SK-N-SH treated with all-trans-retinoic acid at 6 μM for 48 hours (cell line): ENCODE results near the gene ATP1B4.
"Not testable (repeated sequence)": the region's sequence is repeated elsewhere in the genome, so short reads cannot be mapped to it uniquely, and the experiment has no call there.

Source experiments
- ATAC-seq: fragments of 200-7000 bp; cut with Tn5 transposase; 3 replicates; pipeline ENCODE4 v1.9.1; 2020; ENCODE audit warnings: mild to moderate bottlenecking, moderate library complexity
- ARNTL ChIP-seq: fragments of 450-650 bp; formaldehyde crosslinking; IDR thresholded peaks from 2 replicates; pipeline ENCODE4 v1.5.0; 2020; ENCODE audit warnings: low read depth, mild to moderate bottlenecking, moderate library complexity, borderline replicate concordance
- CSDC2 ChIP-seq: fragments of 250-450 bp; sonication (Bioruptor Pico); IDR thresholded peaks from 2 replicates; pipeline ENCODE4 v1.5.0; 2020; ENCODE audit warnings: mild to moderate bottlenecking, moderate library complexity
- ESRRG ChIP-seq: fragments of 250-450 bp; sonication (Bioruptor Pico); IDR thresholded peaks from 2 replicates; pipeline ENCODE4 v1.6.1; 2021; ENCODE audit warnings: mild to moderate bottlenecking
- GLIS3 ChIP-seq: fragments of 250-450 bp; sonication (Bioruptor Pico); IDR thresholded peaks from 2 replicates; pipeline ENCODE4 v1.5.0; 2020; ENCODE audit warnings: mild to moderate bottlenecking, moderate library complexity
- ISL1 ChIP-seq: fragments of 250-450 bp; sonication (Bioruptor Pico); IDR thresholded peaks from 2 replicates; pipeline ENCODE4 v2.1.2; 2022; ENCODE audit warnings: mild to moderate bottlenecking, moderate library complexity
- PPARA ChIP-seq: fragments of 250-450 bp; sonication (Bioruptor Pico); IDR thresholded peaks from 2 replicates; pipeline ENCODE4 v1.5.0; 2020; ENCODE audit warnings: mild to moderate bottlenecking, borderline replicate concordance
- RARB ChIP-seq: fragments of 250-450 bp; sonication (Bioruptor Pico); IDR thresholded peaks from 2 replicates; pipeline ENCODE4 v1.8.0; 2021; ENCODE audit warnings: mild to moderate bottlenecking, moderate library complexity
- SNAI2 ChIP-seq: fragments of 250-450 bp; sonication (Bioruptor Pico); IDR thresholded peaks from 2 replicates; pipeline ENCODE4 v1.5.0; 2020; ENCODE audit warnings: mild to moderate bottlenecking, moderate library complexity
- TCF4 ChIP-seq: fragments of 250-450 bp; sonication (Bioruptor Pico); IDR thresholded peaks from 2 replicates; pipeline ENCODE4 v1.8.0; 2021; ENCODE audit warnings: mild to moderate bottlenecking, moderate library complexity, borderline replicate concordance
- TOX ChIP-seq: fragments of 250-450 bp; sonication (Bioruptor Pico); IDR thresholded peaks from 2 replicates; pipeline ENCODE4 v1.8.0; 2021; ENCODE audit warnings: mild to moderate bottlenecking, moderate library complexity, borderline replicate concordance
- ZC3H10 ChIP-seq: fragments of 250-450 bp; sonication (Bioruptor Pico); IDR thresholded peaks from 2 replicates; pipeline ENCODE4 v1.5.1; 2021; ENCODE audit warnings: mild to moderate bottlenecking, moderate library complexity
- ZFP3 ChIP-seq: fragments of 250-450 bp; sonication (Bioruptor Pico); IDR thresholded peaks from 2 replicates; pipeline ENCODE4 v1.5.0; 2020; ENCODE audit warnings: mild to moderate bottlenecking, moderate library complexity
- ZFP30 ChIP-seq: fragments of 450-650 bp; formaldehyde crosslinking; IDR thresholded peaks from 2 replicates; pipeline ENCODE4 v1.5.0; 2022; ENCODE audit warnings: mild to moderate bottlenecking, moderate library complexity
- ZNF565 ChIP-seq: fragments of 450-650 bp; formaldehyde crosslinking; conservative IDR thresholded peaks from 2 replicates; pipeline ENCODE4 v1.5.0; 2020; ENCODE audit warnings: low read depth, mild to moderate bottlenecking, moderate library complexity
- ZNF70 ChIP-seq: fragments of 450-650 bp; formaldehyde crosslinking; IDR thresholded peaks from 2 replicates; pipeline ENCODE4 v1.5.0; 2020; ENCODE audit warnings: mild to moderate bottlenecking, moderate library complexity
- ZNF8 ChIP-seq: fragments of 450-650 bp; formaldehyde crosslinking; IDR thresholded peaks from 2 replicates; pipeline ENCODE4 v1.5.0; 2020; ENCODE audit warnings: mild to moderate bottlenecking, moderate library complexity
- TF ChIP-seq, protein P1 (sequence below): fragments of 250-450 bp; sonication (Bioruptor Pico); IDR thresholded peaks from 2 replicates; pipeline ENCODE4 v1.5.1; 2020; ENCODE audit warnings: low read depth, mild to moderate bottlenecking, moderate library complexity
- TF ChIP-seq, protein P2 (sequence below): fragments of 250-450 bp; sonication (Bioruptor Pico); IDR thresholded peaks from 2 replicates; pipeline ENCODE4 v1.8.0; 2021; ENCODE audit warnings: low read depth, mild to moderate bottlenecking, moderate library complexity, borderline replicate concordance
- TF ChIP-seq, protein P3 (sequence below): fragments of 250-450 bp; sonication (Bioruptor Pico); IDR thresholded peaks from 2 replicates; pipeline ENCODE4 v1.8.0; 2020; ENCODE audit warnings: mild to moderate bottlenecking, moderate library complexity, borderline replicate concordance
- TF ChIP-seq, protein P4 (sequence below): fragments of 250-450 bp; sonication (Bioruptor Pico); IDR thresholded peaks from 2 replicates; pipeline ENCODE4 v1.5.1; 2021; ENCODE audit warnings: mild to moderate bottlenecking, moderate library complexity

The ATP1B4 gene

DNA sequence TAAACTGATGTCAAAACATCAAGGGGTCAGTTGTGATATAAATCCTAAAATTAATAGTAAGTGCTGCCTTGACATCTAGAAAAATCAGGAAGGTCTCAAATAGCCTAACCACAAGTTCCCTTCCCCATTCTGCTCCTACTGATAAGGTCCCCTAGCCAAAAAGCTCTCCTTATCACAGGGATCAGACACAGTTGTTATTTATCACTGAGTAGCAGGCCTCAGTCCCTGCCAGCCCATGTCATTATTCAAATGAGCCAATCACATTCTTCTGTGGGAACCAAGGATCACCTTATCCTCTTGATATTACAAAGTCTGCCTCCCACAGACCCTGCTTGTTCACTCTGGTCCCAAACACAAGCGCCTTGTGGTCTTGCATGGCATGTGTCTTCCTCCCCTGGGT, 27.3 kb upstream of the ATP1B4 start:
- no peak for TF ChIP-seq ZFP30 (CRISPR knock-in tag)
- TF ChIP-seq, protein P1, sequence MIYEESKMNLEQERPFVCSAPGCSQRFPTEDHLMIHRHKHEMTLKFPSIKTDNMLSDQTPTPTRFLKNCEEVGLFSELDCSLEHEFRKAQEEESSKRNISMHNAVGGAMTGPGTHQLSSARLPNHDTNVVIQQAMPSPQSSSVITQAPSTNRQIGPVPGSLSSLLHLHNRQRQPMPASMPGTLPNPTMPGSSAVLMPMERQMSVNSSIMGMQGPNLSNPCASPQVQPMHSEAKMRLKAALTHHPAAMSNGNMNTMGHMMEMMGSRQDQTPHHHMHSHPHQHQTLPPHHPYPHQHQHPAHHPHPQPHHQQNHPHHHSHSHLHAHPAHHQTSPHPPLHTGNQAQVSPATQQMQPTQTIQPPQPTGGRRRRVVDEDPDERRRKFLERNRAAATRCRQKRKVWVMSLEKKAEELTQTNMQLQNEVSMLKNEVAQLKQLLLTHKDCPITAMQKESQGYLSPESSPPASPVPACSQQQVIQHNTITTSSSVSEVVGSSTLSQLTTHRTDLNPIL (CRISPR knock-in tag) = no peak
- no peak for TF ChIP-seq ESRRG (CRISPR knock-in tag)
- TF ChIP-seq, protein P2, sequence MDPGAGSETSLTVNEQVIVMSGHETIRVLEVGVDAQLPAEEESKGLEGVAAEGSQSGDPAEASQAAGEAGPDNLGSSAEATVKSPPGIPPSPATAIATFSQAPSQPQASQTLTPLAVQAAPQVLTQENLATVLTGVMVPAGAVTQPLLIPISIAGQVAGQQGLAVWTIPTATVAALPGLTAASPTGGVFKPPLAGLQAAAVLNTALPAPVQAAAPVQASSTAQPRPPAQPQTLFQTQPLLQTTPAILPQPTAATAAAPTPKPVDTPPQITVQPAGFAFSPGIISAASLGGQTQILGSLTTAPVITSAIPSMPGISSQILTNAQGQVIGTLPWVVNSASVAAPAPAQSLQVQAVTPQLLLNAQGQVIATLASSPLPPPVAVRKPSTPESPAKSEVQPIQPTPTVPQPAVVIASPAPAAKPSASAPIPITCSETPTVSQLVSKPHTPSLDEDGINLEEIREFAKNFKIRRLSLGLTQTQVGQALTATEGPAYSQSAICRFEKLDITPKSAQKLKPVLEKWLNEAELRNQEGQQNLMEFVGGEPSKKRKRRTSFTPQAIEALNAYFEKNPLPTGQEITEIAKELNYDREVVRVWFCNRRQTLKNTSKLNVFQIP (CRISPR knock-in tag) = no peak
- TF ChIP-seq ARNTL = no peak
- no peak for TF ChIP-seq TOX (CRISPR knock-in tag)
- TF ChIP-seq, protein P3, sequence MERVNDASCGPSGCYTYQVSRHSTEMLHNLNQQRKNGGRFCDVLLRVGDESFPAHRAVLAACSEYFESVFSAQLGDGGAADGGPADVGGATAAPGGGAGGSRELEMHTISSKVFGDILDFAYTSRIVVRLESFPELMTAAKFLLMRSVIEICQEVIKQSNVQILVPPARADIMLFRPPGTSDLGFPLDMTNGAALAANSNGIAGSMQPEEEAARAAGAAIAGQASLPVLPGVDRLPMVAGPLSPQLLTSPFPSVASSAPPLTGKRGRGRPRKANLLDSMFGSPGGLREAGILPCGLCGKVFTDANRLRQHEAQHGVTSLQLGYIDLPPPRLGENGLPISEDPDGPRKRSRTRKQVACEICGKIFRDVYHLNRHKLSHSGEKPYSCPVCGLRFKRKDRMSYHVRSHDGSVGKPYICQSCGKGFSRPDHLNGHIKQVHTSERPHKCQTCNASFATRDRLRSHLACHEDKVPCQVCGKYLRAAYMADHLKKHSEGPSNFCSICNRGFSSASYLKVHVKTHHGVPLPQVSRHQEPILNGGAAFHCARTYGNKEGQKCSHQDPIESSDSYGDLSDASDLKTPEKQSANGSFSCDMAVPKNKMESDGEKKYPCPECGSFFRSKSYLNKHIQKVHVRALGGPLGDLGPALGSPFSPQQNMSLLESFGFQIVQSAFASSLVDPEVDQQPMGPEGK (CRISPR knock-in tag) = no peak
- no peak for TF ChIP-seq SNAI2 (CRISPR knock-in tag)
- TF ChIP-seq ZC3H10 (CRISPR knock-in tag) = no peak
- ATAC-seq = no peak

DNA sequence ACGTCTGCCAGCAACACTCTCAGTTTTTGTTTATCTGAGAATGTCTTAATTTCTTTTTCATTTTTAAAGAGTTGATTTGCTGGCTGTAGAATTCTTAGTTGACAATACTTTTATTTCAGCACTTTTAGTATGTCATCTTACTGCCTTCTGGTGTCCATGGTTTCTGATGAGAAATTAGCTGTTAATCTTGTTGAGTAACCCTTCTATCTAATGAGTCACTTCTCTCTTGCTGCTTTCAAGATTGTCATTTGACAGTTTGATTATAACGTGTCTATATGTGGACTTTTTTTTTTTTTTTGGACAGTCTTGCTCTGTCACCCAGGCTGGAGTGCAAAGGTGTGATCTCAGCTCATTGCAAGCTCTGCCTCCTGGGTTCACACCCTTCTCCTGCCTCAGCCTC, 26.6 kb upstream of the ATP1B4 start:
- ATAC-seq = no peak
- TF ChIP-seq CSDC2 (CRISPR knock-in tag) = no peak
- no peak for TF ChIP-seq ZNF565 (CRISPR knock-in tag)
- TF ChIP-seq ESRRG (CRISPR knock-in tag) = no peak
- TF ChIP-seq, protein P4, sequence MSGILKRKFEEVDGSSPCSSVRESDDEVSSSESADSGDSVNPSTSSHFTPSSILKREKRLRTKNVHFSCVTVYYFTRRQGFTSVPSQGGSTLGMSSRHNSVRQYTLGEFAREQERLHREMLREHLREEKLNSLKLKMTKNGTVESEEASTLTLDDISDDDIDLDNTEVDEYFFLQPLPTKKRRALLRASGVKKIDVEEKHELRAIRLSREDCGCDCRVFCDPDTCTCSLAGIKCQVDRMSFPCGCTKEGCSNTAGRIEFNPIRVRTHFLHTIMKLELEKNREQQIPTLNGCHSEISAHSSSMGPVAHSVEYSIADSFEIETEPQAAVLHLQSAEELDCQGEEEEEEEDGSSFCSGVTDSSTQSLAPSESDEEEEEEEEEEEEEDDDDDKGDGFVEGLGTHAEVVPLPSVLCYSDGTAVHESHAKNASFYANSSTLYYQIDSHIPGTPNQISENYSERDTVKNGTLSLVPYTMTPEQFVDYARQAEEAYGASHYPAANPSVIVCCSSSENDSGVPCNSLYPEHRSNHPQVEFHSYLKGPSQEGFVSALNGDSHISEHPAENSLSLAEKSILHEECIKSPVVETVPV = no peak

DNA sequence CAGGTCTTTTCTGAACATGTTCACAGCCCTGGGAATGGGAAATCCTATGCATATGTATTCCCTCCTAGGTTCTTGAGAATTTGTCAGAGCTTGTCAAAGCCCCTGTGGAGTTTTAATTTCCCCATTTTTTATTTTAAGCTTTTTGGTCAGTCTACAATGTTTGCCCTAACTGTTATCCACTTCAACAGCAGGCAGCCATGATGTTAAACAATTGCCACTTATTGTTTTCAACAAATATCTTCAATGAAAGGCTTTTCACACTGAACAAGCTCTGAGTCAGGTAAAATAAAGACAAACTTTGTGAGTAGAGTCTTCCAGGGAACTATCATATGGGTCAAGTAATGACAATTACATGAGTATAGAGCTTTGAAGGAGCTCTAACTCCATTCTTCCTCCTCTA, 25.0 kb upstream of the ATP1B4 start:
- TF ChIP-seq ZNF8 (CRISPR knock-in tag) (no peak), ISL1 (CRISPR knock-in tag) (no peak), RARB (CRISPR knock-in tag) (no peak)
- TF ChIP-seq, protein P1 (CRISPR knock-in tag) = no peak
- ATAC-seq = no peak

DNA sequence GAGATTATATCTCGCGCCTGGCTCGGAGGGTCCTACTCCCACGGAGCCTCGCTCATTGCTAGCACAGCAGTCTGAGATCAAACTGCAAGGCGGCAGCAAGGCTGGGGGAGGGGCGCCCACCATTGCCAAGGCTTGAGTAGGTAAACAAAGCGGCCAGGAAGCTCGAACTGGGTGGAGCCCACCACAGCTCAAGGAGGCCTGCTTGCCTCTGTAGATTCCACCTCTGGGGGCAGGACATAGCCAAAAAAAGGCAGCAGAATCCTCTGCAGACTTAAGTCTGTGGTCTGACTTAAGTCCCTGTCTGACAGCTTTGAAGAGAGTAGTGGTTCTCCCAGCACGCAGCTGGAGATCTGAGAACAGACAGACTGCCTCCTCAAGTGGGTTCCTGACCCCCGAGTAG, 17.3 kb upstream of the ATP1B4 start:
- not testable (repeated sequence) for ATAC-seq

DNA sequence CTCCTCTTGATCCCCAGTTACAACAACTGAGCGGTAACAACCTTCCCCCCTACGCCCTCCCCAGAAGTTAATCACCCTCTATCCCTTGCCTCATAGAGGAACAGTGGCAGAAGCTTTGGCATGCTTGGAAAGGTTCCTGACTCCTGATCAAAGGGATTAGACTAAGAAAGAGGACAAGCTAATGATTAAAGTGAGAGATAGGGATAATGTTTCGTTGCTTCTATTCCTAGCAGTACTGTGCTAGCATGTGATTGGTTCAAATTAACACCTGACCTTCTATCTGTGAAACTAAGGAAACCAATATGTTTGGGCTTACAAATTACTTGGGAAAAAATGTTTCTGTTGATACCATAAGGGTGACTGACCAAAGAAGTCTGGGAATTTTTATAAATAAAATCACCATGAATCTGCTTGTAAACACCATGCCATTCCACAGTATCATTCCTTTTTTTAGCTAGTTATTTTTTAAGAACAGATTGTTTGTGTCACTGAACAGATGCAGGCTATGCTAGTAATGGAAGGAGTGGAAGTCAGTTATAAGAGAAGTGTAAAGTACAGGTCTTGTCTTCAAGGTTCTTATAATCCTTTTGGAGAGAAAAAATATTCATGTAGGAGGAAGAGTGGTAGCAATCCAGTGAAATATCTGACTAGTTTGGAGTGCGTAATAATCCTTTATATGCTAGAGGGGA, 11.3 kb upstream of the ATP1B4 start:
- TF ChIP-seq ESRRG (CRISPR knock-in tag) (no peak), ZFP30 (CRISPR knock-in tag) (no peak), ZNF565 (CRISPR knock-in tag) (no peak), TOX (CRISPR knock-in tag) (no peak), ZC3H10 (CRISPR knock-in tag) (no peak), ZNF8 (CRISPR knock-in tag) (no peak), CSDC2 (CRISPR knock-in tag) (no peak), GLIS3 (no peak), ZFP3 (CRISPR knock-in tag) (no peak), PPARA (no peak), ZNF70 (CRISPR knock-in tag) (no peak), TCF4 (CRISPR knock-in tag) (no peak)
- TF ChIP-seq, protein P2 (CRISPR knock-in tag) = no peak
- TF ChIP-seq, protein P1 (CRISPR knock-in tag) = no peak
- ATAC-seq = no peak
